Left renal cortex interstitium (tissue), 4 donors: ENCODE measurements around the gene CACNB3. TPM values are rescaled to one million over a fixed set of nuclear protein-coding genes. Genes with fewer than 3 reads are reported as not detected.
"Not testable (repeated sequence)": the region's sequence is repeated elsewhere in the genome, so short reads cannot be mapped to it uniquely, and the experiment has no call there.

Experiments
- DNase-seq, 4 donors: peaks; one replicate each; pipeline ENCODE4 v3.0.0-alpha.2; 2013; ENCODE audit warnings: low read depth in 4 of 4, low spot score in 2 of 4, missing footprints in 1 of 4
- polyA plus RNA-seq, 4 donors: library from polyadenylated mRNA; unstranded; fragments of 120-200 nt; gene quantifications; one replicate each; pipeline ENCODE4 v1.2.1, GENCODE V29; 2013; ENCODE audit not compliant: insufficient read length in 4 of 4

The CACNB3 gene
- polyA plus RNA-seq, 4 donors = 47.8 to 72.5 (median 58.4) TPM

DNA sequence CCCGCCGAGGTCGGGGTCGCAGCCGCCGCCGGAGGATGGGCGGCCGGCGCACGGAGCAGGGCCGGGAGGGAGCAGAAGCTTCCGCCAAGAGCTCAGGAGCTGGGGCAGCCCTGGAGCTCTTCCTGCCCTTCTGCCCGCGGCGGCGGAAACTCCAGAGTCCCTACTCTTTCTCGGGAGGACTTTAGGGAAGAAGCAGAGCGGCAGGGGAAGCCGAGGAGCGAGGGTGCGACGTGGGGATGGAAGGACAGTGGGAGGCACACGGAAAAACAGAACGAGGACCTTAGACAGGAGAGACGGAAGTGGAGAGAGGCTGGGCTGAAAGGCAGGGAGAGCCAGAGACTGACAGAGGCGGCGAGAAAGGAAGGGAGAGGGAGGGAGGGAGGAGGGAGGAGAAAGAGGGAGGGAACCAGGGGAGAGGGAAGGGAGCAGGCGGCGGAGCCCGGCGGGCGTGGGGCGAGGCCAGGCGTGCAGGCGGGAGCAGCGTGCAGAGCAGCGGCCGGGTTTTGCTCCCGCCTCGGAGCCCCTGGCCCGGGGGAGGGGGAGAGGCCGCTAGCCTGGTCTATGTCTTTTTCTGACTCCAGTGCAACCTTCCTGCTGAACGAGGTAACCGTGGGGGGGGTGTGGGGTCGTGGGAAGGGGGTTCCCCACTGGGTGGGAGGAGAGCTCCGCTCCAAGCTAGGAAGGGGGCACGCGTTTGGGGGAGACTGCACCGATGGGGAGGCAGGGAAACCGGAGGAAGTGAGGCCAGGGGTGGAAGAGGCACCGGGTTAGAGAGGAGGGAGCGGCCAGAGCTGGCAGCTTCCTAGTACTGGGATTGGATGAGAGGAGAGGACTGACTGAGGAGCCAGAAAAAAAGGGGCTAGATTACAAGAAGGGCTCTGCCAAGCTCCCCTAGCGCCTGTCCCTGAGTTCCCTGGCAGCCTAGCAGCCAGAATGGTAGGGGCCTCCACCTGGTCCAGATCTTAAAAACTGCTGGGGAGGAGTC is 2.9 kb upstream of the CACNB3 start:
- peak in 2 of 4 donors; percentile 83 to 85 for DNase-seq

GRCh38 chr12:48816143-48816854 is 2.0 kb upstream of the CACNB3 start:
- DNase-seq = no peak

GRCh38 chr12:48818831-48819590 is 715 bp downstream of the CACNB3 start:
- no peak for DNase-seq

DNA sequence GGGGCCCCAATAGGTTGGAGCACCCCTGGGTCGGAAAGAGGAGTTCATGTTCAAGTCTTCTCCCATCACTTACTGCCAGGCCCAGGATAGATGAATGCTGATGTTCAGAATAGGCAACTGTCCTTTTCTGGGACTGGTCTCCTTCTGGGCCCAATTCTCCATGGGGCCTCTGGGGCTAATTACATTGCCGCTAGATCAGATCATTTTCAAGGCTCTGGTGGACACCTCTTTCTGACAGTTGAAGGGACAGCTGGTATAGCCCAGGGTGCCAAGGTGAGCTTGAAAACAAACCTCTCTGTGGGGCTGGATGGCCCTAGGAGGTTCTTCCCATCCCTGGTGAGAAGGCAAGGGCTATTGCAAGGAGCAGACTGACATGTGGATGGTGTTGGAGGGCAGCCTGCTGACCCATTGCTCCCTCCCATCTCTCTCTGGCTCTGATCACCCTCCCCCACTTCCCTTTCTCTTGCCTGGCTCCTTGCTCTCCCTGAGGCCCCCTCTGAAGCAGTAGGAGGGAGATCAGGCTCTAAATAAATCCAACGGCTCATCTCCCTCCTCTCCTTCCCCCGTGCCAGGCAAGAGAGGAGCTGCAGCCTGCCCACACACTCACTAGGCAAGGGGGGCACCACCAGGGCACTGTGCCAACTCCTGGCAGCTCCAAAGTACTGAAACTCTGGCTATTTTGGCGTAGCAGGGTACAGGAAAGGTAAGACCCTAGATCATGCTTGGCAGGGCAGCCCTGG is 1.9 kb downstream of the CACNB3 start:
- DNase-seq = no peak

GRCh38 chr12:48822139-48822538 is 3.8 kb downstream of the CACNB3 start:
- DNase-seq = no peak

- DNase-seq = no peak
These were observed 4.4 kb downstream of the CACNB3 start for GRCh38 chr12:48822711-48823110.

GRCh38 chr12:48823281-48823680 is 5.0 kb downstream of the CACNB3 start:
- DNase-seq = no peak

GRCh38 chr12:48824112-48824511 is 5.8 kb downstream of the CACNB3 start:
- no peak for DNase-seq

DNA sequence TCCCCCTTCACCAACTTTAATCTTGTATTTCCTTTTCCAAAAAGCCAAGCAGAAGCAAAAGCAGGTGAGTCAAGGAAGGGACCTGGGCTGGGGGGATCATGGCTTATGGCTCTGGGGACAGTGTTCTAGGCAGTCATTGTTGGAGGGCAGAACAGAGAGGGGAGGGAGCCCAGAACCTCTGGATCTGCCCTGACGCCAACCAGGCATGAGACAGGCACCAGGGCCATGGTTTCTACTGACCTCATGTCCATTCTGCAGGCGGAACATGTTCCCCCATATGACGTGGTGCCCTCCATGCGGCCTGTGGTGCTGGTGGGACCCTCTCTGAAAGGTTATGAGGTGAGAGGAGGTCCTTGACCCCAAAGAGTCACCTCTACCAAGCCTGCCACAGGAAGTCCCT is 6.6 kb downstream of the CACNB3 start:
- DNase-seq = no peak

GRCh38 chr12:48826209-48826855 is 8.0 kb downstream of the CACNB3 start:
- no peak for DNase-seq

- DNase-seq = no peak
These were observed 8.7 kb downstream of the CACNB3 start for GRCh38 chr12:48827026-48827425.

GRCh38 chr12:48827513-48828096 is 9.3 kb downstream of the CACNB3 start:
- DNase-seq = no peak

- DNase-seq = no peak
These were observed 10.0 kb downstream of the CACNB3 start for GRCh38 chr12:48828293-48828692.

- DNase-seq = no peak
These were observed 10.7 kb downstream of the CACNB3 start for GRCh38 chr12:48828841-48829575.

GRCh38 chr12:48831257-48831656 is 13.0 kb downstream of the CACNB3 start:
- no peak for DNase-seq

DNA sequence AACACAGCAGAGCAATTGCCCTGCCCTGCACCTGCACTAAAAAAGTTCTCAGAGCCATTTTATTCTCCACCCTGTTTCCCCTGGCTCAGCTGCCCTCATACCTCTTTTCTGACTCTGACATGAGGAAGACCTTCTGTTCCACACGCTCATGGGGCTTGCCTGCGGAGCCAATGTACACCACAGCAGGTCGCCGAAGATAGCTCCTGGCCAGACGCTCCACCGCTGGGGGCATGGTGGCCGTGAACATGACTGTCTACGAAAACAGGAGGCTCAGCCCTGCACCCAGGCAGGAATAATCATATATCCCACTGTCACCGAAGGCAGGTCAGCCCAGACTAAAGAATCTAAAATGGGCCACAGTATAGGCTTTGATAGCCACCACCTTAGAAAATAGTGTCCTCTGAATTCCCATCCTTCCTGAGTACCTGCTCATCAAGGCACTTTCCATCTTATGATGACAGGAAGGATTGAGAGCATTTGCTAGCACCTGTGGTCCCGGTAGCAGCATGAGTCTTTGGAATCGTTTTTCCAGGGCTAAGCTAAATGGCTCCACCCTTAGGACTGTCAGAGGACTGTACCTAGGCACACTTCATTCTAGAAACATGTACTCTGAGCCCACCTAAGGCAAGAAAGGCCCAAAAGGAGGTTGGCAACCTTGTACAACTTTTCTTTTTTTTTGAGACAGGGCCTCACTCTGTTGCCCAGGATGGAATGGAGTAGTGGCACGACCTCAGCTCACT is 14.2 kb downstream of the CACNB3 start:
- no peak for DNase-seq

GRCh38 chr12:48838048-48838447 is 19.8 kb downstream of the CACNB3 start:
- no peak for DNase-seq

DNA sequence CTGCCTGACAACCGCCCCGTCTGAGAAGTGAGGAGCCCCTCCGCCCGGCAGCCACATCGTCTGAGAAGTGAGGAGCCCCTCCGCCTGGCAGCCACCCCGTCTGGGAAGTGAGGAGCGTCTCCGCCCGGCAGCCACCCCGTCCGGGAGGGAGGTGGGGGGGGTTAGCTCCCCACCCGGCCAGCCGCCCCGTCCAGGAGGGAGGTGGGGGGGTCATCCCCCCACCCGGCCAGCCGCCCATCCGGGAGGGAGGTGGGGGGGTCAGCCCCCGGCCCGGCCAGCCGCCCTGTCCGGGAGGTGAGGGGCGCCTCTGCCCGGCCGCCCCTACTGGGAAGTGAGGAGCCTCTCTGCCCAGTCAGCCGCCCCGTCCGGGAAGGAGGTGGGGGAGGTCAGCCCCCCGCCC is 23.7 kb downstream of the CACNB3 start:
- not testable (repeated sequence) for DNase-seq
